MCF 10A (cell line): ENCODE measurements around the gene FAM216A. TPM values are rescaled to one million over a fixed set of nuclear protein-coding genes. Genes with fewer than 3 reads are reported as not detected.
A peak's percentile ranks its signal among the peaks of the same experiment; 100 is the strongest.

ENCODE experiments used
- BruUV-seq: library from RNA; stranded (reverse); fragments of 400-500 nt; replicated peaks from 2 replicates; lab custom pipeline; 2021; lab: Mats Ljungman, UMichigan
- CTCF ChIA-PET: fragments of 300-600 bp; sonication (Branson Sonifier 250); formaldehyde crosslinking; extraction: SDS; loops from one replicate; lab custom pipeline; 2021; ENCODE audit warnings: antibody characterized with exemption, inconsistent platforms; lab: Yijun Ruan, JAX
- POLR2A ChIA-PET: fragments of 300-600, 350-650 bp; sonication (Branson Sonifier 250); formaldehyde crosslinking; extraction: SDS; loops from one replicate; lab custom pipeline; 2020; ENCODE audit warnings: antibody characterized with exemption, inconsistent platforms; lab: Yijun Ruan, JAX
- DNase-seq: peaks from one replicate; pipeline ENCODE4 v3.0.0-alpha.2; 2018; ENCODE audit not compliant: unreplicated experiment
- H3K27ac Mint-ChIP-seq: one replicate; pipeline ENCODE4 v1.8.0; 2022; ENCODE audit warnings: mild to moderate bottlenecking, low read depth, mixed read lengths; ENCODE audit not compliant: unreplicated experiment
- H3K27me3 Mint-ChIP-seq: one replicate; pipeline ENCODE4 v1.8.0; 2022; ENCODE audit warnings: mixed read lengths; ENCODE audit not compliant: insufficient read depth, unreplicated experiment
- H3K36me3 Mint-ChIP-seq: one replicate; pipeline ENCODE4 v1.8.0; 2022; ENCODE audit warnings: mild to moderate bottlenecking, moderate library complexity, mixed read lengths; ENCODE audit not compliant: insufficient read depth, unreplicated experiment
- H3K4me1 Mint-ChIP-seq: one replicate; pipeline ENCODE4 v1.8.0; 2022; ENCODE audit warnings: mixed read lengths; ENCODE audit not compliant: insufficient read depth, unreplicated experiment
- H3K4me3 Mint-ChIP-seq: one replicate; pipeline ENCODE4 v1.8.0; 2022; ENCODE audit warnings: mild to moderate bottlenecking, moderate library complexity, mixed read lengths; ENCODE audit not compliant: unreplicated experiment
- H3K9me3 Mint-ChIP-seq: one replicate; pipeline ENCODE4 v1.8.0; 2022; ENCODE audit warnings: mixed read lengths; ENCODE audit not compliant: unreplicated experiment
- CTCF ChIP-seq: fragments of 200-600 bp; IDR thresholded peaks from one replicate; pipeline ENCODE4 v1.8.0; 2022; ENCODE audit warnings: antibody characterized with exemption, mild to moderate bottlenecking; ENCODE audit not compliant: unreplicated experiment
- intact Hi-C: fragments of 100-400 bp; cut with micrococcal nuclease; formaldehyde crosslinking; loops from 2 replicates; pipeline ENCODE4 v1.14.1; 2022
- total RNA-seq: library from RNA; stranded (reverse); gene quantifications from 2 replicates; pipeline ENCODE4 v1.2.3, GENCODE V29; 2022

The FAM216A gene
- total RNA-seq, 1 experiment from 2014 or later = 25.8 TPM

GRCh38 chr12:110537605-110538409 is 69.2 kb downstream of the FAM216A start:
- CTCF ChIA-PET = interaction anchor here (0.6 to 3.8 kb wide), 6 partner anchors 11 to 206 kb away, joined by 3 to 21 read pairs (median 6); no protein-coding TSS in a partner anchor
- peak; percentile 97 for DNase-seq
- peaks cover 40% of the 10 kb centered on the region for H3K4me1 Mint-ChIP-seq
- no peaks in the 10 kb centered on the region for H3K27me3 Mint-ChIP-seq
- peaks cover 99% of the 10 kb centered on the region for H3K36me3 Mint-ChIP-seq
- H3K4me3 Mint-ChIP-seq = peak overlapping the region; percentile 47
- intact Hi-C loops = loop anchor here (5.0 kb wide), 1 partner anchor 39 kb away; no protein-coding TSS in a partner anchor
- TF ChIP-seq CTCF = no peak
- no peaks in the 10 kb centered on the region for H3K9me3 Mint-ChIP-seq
- POLR2A ChIA-PET = interaction anchor here (0.6 to 14.4 kb wide), 26 partner anchors 7 to 262 kb away, joined by 3 to 351 read pairs (median 5); partner anchors contain the start of genes FAM216A, GPN3, RAD9B and TCTN1
- peak overlapping the region; percentile 69 for H3K27ac Mint-ChIP-seq
- BruUV-seq = no TSS peak

- H3K27ac Mint-ChIP-seq = peak overlapping the region; percentile 73
- H3K27me3 Mint-ChIP-seq = no peaks in the 10 kb centered on the region
- intact Hi-C loops = loop anchor here (5.0 kb wide), 1 partner anchor 38 kb away; no protein-coding TSS in a partner anchor
- peaks cover 100% of the 10 kb centered on the region for H3K36me3 Mint-ChIP-seq
- BruUV-seq = no TSS peak
- CTCF ChIA-PET = interaction anchor here (0.5 to 3.8 kb wide), 6 partner anchors 10 to 72 kb away, joined by 3 to 21 read pairs (median 5); no protein-coding TSS in a partner anchor
- H3K9me3 Mint-ChIP-seq = no peaks in the 10 kb centered on the region
- POLR2A ChIA-PET = interaction anchor here (0.6 to 14.4 kb wide), 18 partner anchors 9 to 89 kb away, joined by 3 to 351 read pairs (median 5); partner anchors contain the start of genes ARPC3, FAM216A and GPN3
- H3K4me3 Mint-ChIP-seq = peak overlapping the region; percentile 38
- no peak for DNase-seq
- H3K4me1 Mint-ChIP-seq = peaks cover 51% of the 10 kb centered on the region
- no peak for TF ChIP-seq CTCF
Measured at GRCh38 chr12:110538869-110539622, 70.4 kb downstream of the FAM216A start.

Other genes with a start within 250 kb of the FAM216A start
- gene ATP2A2, start 187.6 kb upstream of the FAM216A start, total RNA-seq = 272 and 308 TPM in 2 replicates
- 76.3 and 87.1 TPM in 2 replicates for gene ANAPC7, start 65.1 kb upstream of the FAM216A start, total RNA-seq
- gene ARPC3, start 18.5 kb upstream of the FAM216A start, total RNA-seq = 230 and 245 TPM in 2 replicates
- gene GPN3, start 588 bp upstream of the FAM216A start, total RNA-seq = 16.1 and 18.1 TPM in 2 replicates
- gene VPS29, start 33.3 kb downstream of the FAM216A start, total RNA-seq = 125 and 131 TPM in 2 replicates
- gene RAD9B, start 33.5 kb downstream of the FAM216A start, total RNA-seq = 1.0 and 1.5 TPM in 2 replicates
- gene PPTC7, start 114.5 kb downstream of the FAM216A start, total RNA-seq = 32.0 and 36.5 TPM in 2 replicates
- 36.5 and 38.9 TPM in 2 replicates for gene TCTN1, start 145.3 kb downstream of the FAM216A start, total RNA-seq
- gene HVCN1, start 220.3 kb downstream of the FAM216A start, total RNA-seq = not detected in 2 replicates